Nephron progenitor cell (in vitro differentiated cells): ENCODE measurements around the gene TMEM185A.
"Not testable (repeated sequence)": the region's sequence is repeated elsewhere in the genome, so short reads cannot be mapped to it uniquely, and the experiment has no call there.

Experiments
- DNase-seq: peaks from one replicate; pipeline ENCODE4 v3.0.0; 2021
- H3K27ac Mint-ChIP-seq: 2 replicates; pipeline ENCODE4 v1.8.0; 2021; ENCODE audit warnings: mild to moderate bottlenecking, moderate library complexity, mixed read lengths
- H3K27me3 Mint-ChIP-seq: 2 replicates; pipeline ENCODE4 v1.8.0; 2021; ENCODE audit warnings: mild to moderate bottlenecking, low read depth, mixed read lengths; ENCODE audit not compliant: poor library complexity
- H3K36me3 Mint-ChIP-seq: 2 replicates; pipeline ENCODE4 v1.8.0; 2021; ENCODE audit warnings: low read depth, mixed read lengths
- H3K4me1 Mint-ChIP-seq: 2 replicates; pipeline ENCODE4 v1.8.0; 2021; ENCODE audit warnings: mixed read lengths
- H3K4me3 Mint-ChIP-seq: 2 replicates; pipeline ENCODE4 v1.8.0; 2021; ENCODE audit warnings: mild to moderate bottlenecking, moderate library complexity, mixed read lengths
- H3K9me3 Mint-ChIP-seq: 2 replicates; pipeline ENCODE4 v1.8.0; 2021; ENCODE audit warnings: mild to moderate bottlenecking, moderate library complexity, mixed read lengths
- TF ChIP-seq, protein P1 (sequence below): fragments of 200-600 bp; sonication (generic); IDR thresholded peaks from 2 replicates; pipeline ENCODE4 v1.5.0; 2021; ENCODE audit warnings: antibody characterized with exemption

TMEM185A gene

DNA sequence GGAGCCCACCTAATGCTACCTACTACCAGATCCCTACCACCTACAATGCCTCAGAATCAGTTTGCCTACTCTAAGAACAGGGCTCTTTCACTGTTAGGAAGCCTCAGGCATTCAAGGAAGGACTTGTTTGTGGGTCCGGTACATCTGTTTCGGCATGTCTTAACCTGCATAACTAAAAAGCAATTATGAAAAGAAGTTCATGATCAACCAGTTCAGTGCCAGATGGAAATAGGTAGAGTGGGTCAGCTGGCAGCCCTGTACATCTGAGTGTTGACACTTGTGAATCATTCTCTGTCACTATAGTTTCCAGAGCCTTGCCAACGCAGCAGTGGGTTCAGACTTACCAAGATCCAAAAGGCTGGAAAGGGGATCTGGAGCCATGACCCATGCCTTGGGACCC lies 3.3 kb downstream of the TMEM185A start:
- Mint-ChIP-seq H3K27ac (no peak overlapping the region), H3K9me3 (peaks cover 26% of the 10 kb centered on the region), H3K4me3 (no peak overlapping the region), H3K4me1 (peaks cover 33% of the 10 kb centered on the region), H3K27me3 (no peaks in the 10 kb centered on the region), H3K36me3 (no peaks in the 10 kb centered on the region)
- DNase-seq = no peak
- TF ChIP-seq, protein P1, sequence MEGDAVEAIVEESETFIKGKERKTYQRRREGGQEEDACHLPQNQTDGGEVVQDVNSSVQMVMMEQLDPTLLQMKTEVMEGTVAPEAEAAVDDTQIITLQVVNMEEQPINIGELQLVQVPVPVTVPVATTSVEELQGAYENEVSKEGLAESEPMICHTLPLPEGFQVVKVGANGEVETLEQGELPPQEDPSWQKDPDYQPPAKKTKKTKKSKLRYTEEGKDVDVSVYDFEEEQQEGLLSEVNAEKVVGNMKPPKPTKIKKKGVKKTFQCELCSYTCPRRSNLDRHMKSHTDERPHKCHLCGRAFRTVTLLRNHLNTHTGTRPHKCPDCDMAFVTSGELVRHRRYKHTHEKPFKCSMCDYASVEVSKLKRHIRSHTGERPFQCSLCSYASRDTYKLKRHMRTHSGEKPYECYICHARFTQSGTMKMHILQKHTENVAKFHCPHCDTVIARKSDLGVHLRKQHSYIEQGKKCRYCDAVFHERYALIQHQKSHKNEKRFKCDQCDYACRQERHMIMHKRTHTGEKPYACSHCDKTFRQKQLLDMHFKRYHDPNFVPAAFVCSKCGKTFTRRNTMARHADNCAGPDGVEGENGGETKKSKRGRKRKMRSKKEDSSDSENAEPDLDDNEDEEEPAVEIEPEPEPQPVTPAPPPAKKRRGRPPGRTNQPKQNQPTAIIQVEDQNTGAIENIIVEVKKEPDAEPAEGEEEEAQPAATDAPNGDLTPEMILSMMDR = no peak

DNA sequence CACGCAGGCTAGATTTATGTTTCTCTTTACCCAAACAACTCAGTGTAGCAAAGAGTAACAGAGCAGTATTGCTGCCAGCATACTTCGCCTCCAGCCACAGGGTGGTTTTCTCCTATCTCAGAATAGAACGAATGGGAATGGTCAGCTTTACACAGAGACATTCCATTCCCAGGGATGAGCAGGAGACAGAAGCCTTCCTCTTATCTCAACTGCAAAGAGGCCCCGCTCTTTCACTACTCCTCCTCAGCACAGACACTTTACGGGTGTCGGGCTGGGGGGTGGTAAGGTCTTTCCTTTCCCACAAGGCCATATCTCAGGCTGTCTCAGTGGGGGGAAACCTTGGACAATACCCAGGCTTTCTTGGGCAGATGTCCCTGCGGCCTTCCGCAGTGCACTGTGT lies 4.8 kb downstream of the TMEM185A start:
- peaks cover 33% of the 10 kb centered on the region for H3K4me1 Mint-ChIP-seq
- H3K4me3 Mint-ChIP-seq = not testable (repeated sequence)

DNA sequence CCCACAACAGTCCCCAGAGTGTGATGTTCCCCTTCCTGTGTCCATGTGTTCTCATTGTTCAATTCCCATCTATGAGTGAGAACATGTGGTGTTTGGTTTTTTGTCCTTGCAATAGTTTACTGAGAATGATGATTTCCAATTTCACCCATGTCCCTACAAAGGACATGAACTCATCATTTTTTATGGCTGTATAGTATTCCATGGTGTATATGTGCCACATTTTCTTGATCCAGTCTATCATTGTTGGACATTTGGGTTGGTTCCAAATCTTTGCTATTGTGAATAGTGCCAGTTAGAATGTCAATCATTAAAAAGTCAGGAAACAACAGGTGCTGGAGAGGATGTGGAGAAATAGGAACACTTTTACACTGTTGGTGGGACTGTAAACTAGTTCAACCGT lies 11.9 kb downstream of the TMEM185A start:
- H3K4me3 Mint-ChIP-seq, H3K27me3 Mint-ChIP-seq, H3K36me3 Mint-ChIP-seq, DNase-seq, H3K27ac Mint-ChIP-seq, H3K4me1 Mint-ChIP-seq: not testable (repeated sequence)
- peaks cover 20% of the 10 kb centered on the region for H3K9me3 Mint-ChIP-seq

More for the DNA sequence above, 4.8 kb downstream of the TMEM185A start:
- H3K27me3 Mint-ChIP-seq, H3K36me3 Mint-ChIP-seq, DNase-seq: not testable (repeated sequence)
- Mint-ChIP-seq H3K27ac (peak overlapping the region; percentile 38), H3K9me3 (peaks cover 18% of the 10 kb centered on the region)

DNA sequence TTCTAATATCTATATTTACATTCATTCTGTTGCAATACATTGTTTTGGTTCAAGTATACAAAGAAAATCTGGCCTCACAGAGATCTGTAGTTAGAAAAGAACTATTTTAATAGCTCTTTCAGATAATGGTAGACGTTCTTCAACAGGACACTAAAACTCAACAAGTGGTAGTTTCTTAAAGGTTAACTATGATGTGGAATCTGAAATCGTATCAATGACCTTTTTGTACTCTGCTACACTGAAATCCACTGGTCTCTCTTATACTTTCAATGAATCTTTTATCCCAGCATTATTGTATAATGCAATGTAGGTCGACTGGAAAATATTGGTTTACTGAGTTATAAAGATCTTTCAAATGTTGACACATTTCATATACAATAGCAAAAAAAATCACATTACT lies 12.7 kb downstream of the TMEM185A start:
- Mint-ChIP-seq H3K36me3 (peaks cover 13% of the 10 kb centered on the region), H3K9me3 (peaks cover 28% of the 10 kb centered on the region)
- no peak for DNase-seq

DNA sequence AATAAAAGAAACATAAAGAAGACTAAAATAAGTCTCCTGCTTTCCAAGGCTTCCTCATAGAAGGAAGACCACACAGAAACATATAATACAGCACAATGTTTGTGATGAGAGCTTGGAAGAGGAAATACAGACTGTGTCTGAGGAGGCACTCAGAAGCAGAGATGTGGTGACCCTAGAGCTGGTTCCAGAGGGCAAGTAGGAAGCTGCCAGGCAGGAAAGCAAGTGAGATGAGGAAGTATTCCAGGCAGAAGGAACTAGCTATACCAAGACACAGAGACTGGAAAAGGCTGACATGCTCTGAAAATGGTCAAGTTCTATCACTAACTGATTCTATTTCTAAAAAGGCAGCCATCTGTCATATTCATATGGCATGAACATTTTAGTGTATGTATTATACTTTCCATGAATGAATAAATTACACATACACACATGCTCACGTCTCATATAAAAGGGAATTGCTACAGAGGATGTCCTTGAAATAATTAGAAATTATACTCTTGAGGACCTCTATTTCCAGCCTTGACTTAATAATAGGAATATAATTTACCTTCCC lies 19.9 kb downstream of the TMEM185A start:
- no peaks in the 10 kb centered on the region for H3K4me1 Mint-ChIP-seq
- no peak overlapping the region for H3K27ac Mint-ChIP-seq
- no peaks in the 10 kb centered on the region for H3K27me3 Mint-ChIP-seq
- TF ChIP-seq, protein P1 = no peak
- H3K4me3 Mint-ChIP-seq = no peak overlapping the region
- peaks cover 55% of the 10 kb centered on the region for H3K9me3 Mint-ChIP-seq
- no peak for DNase-seq
- H3K36me3 Mint-ChIP-seq = peaks cover 20% of the 10 kb centered on the region

More for the DNA sequence above, 12.7 kb downstream of the TMEM185A start:
- Mint-ChIP-seq H3K4me3 (no peak overlapping the region), H3K27ac (no peak overlapping the region), H3K27me3 (no peaks in the 10 kb centered on the region), H3K4me1 (no peaks in the 10 kb centered on the region)
- TF ChIP-seq, protein P1 = no peak

DNA sequence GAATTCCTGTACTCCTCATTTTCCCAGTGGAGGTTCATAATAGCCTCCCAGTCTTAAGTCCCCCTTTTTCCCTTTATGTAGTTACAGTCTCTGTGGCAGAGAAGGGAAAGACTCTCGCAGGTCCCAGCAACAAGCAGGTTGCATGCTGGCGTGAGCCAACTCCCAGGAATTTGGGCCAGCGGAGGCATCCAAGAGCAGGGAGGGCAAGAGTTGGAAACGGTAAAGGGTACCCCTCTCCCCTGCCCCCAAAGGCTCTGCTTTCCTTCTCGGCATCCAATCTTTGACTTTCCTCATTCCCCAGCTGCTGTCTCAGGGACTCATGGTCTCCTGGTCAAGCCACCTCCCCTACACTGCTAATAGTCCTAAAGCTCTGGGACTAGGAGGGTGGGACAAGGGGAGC lies 21.1 kb downstream of the TMEM185A start:
- Mint-ChIP-seq H3K27me3 (no peaks in the 10 kb centered on the region), H3K4me3 (no peak overlapping the region), H3K4me1 (no peaks in the 10 kb centered on the region), H3K36me3 (peaks cover 24% of the 10 kb centered on the region), H3K27ac (no peak overlapping the region), H3K9me3 (peaks cover 56% of the 10 kb centered on the region)
- TF ChIP-seq, protein P1 = no peak
- DNase-seq = no peak

DNA sequence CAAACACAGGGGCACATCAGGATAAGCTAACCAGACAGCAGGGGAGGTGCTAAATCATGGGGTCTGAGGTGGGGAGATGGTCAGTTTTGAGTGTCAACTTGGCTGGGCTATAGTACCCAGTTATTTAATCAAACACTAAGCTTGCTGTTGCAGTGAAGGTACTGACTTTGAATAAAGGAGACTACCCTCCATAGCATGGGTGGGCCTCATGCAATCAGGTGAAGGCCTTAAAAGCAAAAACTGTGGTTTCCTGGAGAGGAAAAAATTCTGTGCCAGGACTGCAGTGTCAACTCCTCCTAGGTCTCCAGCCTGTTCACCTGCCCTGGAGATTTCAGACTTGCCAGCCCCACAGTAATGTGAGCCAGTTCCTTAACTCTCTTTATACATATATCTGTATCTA lies 23.9 kb downstream of the TMEM185A start:
- DNase-seq = no peak
- Mint-ChIP-seq H3K9me3 (peaks cover 47% of the 10 kb centered on the region), H3K27ac (no peak overlapping the region), H3K4me1 (no peaks in the 10 kb centered on the region), H3K4me3 (no peak overlapping the region), H3K27me3 (no peaks in the 10 kb centered on the region), H3K36me3 (peaks cover 13% of the 10 kb centered on the region)
- TF ChIP-seq, protein P1 = no peak

DNA sequence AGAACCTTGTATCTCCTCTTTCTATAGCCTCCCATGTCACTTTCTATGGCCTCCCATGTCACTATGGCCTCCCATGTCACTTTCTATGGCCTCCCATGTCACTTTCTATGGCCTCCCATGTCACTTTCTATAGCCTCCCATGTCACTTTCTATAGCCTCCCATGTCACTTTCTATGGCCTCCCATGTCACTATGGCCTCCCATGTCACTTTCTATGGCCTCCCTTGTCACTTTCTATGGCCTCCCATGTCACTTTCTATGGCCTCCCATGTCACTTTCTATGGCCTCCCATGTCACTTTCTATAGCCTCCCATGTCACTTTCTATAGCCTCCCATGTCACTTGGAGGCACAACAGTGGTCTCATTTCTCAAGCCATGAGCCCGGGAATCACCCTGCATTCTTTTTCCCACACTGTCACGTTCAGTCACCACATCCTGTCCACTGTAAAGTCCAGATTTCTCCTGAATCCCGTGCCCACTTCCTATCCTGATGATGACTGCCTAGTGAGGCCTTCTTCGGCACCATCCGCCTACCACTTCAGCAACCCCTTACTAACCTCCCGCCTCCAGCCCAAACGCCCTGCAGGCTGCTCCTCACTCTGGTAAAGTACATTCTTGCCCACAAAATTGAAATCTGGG lies 26.2 kb downstream of the TMEM185A start:
- H3K4me1 Mint-ChIP-seq, DNase-seq, H3K27me3 Mint-ChIP-seq, H3K27ac Mint-ChIP-seq, H3K4me3 Mint-ChIP-seq: not testable (repeated sequence)
- H3K9me3 Mint-ChIP-seq = peaks cover 48% of the 10 kb centered on the region
- peaks cover 20% of the 10 kb centered on the region for H3K36me3 Mint-ChIP-seq

DNA sequence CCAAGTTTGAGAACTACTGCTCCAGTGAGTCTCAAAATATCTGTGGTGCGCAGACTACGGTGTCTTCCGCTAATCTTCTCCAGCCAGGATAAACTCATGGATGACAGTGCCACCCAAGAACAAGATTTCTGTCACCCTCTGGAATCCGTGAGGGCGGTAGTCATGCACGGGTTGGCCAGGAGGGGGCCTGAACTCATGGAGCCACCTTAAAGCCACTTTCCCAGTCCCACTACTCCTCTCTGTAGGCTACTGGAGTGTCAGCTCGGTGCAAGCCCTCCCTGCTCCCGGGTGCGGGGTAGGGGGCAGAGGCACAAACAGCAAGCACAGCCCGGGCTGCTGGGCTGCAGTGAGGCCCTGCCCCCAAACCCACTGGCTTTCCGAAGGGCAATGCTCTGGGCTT lies 33.0 kb downstream of the TMEM185A start:
- peak; percentile 5 for DNase-seq
- not testable (repeated sequence) for H3K4me1 Mint-ChIP-seq

DNA sequence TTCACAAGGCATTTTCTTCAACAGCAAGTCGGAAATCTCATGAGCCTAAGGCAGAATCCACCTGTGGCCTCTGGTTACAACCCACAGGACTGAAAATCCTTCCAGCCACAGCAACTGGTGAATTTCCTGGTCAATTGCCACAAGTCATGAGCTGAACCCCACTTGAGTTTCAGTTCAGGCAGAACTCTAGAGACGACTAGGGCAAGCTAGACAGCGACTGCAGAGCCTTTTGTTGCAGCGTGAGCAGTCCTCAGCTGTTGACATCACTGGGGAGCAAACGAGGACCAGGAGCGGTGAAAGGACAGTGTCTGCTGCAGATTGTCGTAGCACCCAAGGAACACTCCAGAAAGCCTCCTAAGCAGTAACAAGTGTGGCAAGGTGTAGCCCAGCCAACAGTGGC lies 35.6 kb downstream of the TMEM185A start:
- not testable (repeated sequence) for H3K9me3 Mint-ChIP-seq, H3K4me1 Mint-ChIP-seq, H3K36me3 Mint-ChIP-seq, H3K4me3 Mint-ChIP-seq, DNase-seq, H3K27me3 Mint-ChIP-seq, H3K27ac Mint-ChIP-seq

More for the DNA sequence above, 33.0 kb downstream of the TMEM185A start:
- H3K27me3 Mint-ChIP-seq, H3K36me3 Mint-ChIP-seq, H3K4me3 Mint-ChIP-seq, H3K27ac Mint-ChIP-seq: not testable (repeated sequence)
- H3K9me3 Mint-ChIP-seq = peaks cover 14% of the 10 kb centered on the region
